Astrocyte (in vitro differentiated cells and primary cell): ENCODE results near the gene LRMDA.

Experiments used
- CTCF ChIP-seq: IDR thresholded peaks from 2 replicates; pipeline ENCODE4 v1.5.1; 2011; ENCODE audit warnings: low read depth, mild to moderate bottlenecking, inconsistent platforms, low read length, moderate library complexity; ENCODE audit not compliant: insufficient read depth
- EZH2 ChIP-seq: IDR thresholded peaks from 2 replicates; pipeline ENCODE4 v1.6.1; 2012; ENCODE audit warnings: mild to moderate bottlenecking, low read length, inconsistent platforms; ENCODE audit not compliant: insufficient read depth

GRCh38 chr10:76523246-76523645 lies 1091.8 kb downstream of the LRMDA start:
- TF ChIP-seq CTCF, result no peak
- TF ChIP-seq EZH2, result no peak
